Kidney glomerular epithelial cell (primary cell): ENCODE results near the gene PRSS36.
A peak's percentile ranks its signal among the peaks of the same experiment; 100 is the strongest.
"Not testable (repeated sequence)": the region's sequence is repeated elsewhere in the genome, so short reads cannot be mapped to it uniquely, and the experiment has no call there.

Experiments used
- DNase-seq: peaks from one replicate; lab custom pipeline; 2025; lab: John Stamatoyannopoulos, UW

The PRSS36 gene

GRCh38 chr16:31120129-31120528 is 29.7 kb downstream of the PRSS36 start:
- no peak for DNase-seq

DNA sequence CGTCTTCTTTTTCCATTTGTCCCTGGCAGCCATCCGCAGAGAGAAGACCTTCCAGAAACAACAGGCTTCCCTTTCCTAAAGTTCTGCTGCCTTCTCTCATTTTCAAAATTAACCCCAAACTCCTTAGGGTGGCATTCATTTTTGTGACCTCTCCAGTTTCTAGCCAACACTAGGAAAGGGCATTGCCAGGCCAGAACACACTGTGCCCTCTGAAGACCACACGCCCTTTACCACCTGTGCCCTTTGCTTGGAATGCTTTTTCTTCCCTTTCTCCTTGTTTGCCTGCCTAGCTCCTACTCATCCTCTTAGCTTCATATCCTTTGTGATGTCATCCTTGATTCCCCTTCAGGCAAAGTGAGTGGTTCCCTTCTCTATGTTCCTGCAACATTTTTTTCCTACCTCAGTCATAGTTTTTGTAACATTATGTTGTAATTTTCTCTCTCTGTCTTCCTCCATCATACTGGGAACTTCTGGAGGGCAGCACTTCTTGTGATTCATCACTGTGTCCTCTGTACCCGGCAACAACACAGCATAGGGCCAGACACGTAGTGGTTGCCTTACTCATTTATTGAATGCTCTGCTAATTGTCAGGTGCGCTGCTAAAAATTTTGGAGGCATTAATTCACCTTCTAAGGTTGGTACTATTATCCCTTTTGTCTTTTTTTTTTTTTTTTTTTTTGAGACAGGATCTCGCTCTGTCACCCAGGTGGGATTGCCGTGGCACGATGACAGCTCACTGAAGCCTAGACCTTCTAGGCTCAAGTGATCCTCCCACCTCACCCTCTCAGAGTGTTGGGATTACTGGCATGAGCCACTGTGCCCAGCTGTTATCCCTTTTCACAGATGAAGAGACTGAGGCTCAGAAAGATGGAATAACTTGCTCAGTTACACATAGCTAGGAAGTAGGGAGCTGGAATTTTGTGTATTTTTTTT is 31.4 kb downstream of the PRSS36 start:
- DNase-seq, result peak; percentile 34

DNA sequence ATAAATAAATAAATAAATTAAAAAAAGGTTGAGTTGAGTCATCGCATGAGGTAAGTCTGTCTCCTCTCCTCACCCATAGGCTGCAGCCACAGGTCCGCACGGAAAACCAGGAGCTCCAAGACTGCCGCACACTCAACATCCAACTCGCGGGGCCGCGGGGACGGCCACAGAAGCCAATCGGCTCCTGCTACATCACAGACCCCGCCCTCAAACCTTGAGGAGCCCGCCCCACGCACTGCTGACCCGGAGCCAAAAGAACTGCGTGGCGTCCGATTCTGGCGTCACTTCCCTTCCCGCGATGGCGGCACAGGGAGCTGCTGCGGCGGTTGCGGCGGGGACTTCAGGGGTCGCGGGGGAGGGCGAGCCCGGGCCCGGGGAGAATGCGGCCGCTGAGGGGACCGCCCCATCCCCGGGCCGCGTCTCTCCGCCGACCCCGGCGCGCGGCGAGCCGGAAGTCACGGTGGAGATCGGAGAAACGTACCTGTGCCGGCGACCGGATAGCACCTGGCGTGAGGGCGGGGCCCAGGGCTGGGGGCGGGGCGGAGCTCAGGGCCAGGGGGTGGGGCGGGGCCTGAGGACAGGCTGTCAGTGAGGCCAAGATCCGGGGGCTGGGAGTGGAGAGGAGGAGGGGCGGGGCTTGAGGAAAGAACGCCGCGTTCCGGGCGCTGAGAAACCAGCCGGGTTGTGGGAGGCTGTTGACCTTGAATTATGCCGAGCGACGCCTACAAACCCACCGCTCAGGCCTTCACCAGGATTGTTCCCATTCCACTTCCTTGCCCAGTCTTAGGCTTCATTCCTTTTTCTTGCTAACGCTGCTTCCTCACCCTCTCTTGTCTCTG is 32.3 kb downstream of the PRSS36 start, which contains the start of gene KAT8:
TSS of gene KAT8 (plus strand) at position 281 of the 839 bp plus-strand sequence. CDS start at position 299, 18 bp downstream.
- peak; percentile 96 for DNase-seq

- no peak for DNase-seq
Observed at GRCh38 chr16:31114468-31114867, 35.4 kb downstream of the PRSS36 start.

DNA sequence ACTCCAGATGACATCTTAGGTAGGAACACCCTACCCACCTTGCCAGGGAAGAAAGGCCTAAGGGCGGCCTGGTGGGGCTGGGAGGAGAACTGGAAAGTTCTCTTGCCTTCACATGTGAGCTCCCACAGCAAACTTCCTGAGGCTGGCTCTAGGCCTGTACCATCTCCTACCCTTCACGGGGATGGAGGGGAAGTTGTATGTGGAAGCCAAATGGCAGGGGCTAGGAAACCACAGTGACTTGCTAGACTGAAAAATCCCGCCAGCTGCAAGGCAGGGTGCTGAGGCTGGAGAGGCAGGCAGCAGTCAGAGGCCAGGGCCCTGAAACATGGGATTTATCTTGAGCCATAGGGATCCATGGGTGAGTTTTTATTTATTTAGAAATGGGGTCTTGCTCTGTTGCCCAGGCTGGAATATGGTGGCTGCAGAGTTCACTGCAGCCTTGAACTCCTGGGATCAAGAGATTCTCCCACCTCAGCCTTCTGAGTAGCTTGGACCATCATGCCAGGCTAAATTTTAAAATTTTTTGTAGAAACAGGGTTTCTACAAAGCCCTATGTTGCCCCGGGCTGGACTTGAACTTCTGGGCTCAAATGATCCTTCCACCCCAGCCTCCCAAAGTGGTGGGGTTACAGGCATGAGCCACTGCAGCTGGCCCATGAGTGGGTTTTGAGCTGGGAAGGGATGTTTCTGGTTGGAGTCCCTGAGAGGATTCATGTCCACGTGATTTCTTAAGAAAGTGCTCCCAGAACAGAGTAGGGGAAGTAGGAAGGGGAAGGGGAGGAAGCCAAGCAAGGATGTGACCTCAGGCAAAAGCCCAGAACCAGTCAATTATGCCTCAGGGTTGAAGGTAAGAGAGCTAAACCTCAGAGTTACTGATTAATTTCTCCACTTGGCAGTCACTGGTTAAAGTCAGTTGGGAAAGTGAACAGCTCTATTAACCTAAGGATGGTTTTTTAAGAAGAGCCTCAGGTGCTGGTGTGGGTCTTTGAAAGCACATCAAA is 36.4 kb downstream of the PRSS36 start:
- peak; percentile 50 for DNase-seq

- no peak for DNase-seq
Observed at GRCh38 chr16:31112711-31113110, 37.2 kb downstream of the PRSS36 start.

GRCh38 chr16:31111881-31112466 is 37.9 kb downstream of the PRSS36 start:
- DNase-seq, result no peak

DNA sequence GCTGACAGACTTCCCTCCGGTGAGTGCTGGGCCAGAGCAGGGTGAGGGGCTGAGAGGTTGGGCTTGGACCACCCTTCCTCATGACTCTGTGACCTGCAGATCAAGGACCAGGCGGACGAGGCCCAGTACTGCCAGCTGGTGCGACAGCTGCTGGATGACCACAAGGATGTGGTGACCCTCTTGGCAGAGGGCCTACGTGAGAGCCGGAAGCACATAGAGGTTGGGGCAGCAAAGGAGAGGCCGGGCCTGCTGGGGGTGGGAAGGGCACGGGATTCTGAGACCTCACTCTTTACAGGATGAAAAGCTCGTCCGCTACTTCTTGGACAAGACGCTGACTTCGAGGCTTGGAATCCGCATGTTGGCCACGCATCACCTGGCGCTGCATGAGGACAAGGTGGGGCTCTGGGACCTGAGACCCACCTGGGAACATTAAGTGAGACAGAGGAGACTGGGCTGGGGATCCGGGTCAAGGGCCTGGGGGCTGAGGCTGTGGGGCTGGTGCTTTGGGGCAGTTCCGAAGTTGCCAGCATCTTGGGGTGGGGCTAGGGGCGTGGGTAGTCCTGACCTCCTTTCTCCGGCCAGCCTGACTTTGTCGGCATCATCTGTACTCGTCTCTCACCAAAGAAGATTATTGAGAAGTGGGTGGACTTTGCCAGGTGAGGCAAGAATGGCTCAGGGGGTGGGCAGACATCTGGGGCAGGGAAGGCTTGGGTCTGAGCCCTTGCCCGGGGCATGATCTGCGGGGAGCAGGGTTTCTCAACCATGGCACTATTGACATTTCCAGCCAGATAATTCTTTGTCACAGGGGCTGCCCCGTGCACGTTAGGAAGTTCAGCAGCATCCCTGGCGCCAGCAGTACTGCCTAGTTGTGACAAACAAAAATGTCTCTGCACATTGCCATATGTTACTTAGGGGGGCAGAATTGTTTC is 39.5 kb downstream of the PRSS36 start:
- no peak for DNase-seq

DNA sequence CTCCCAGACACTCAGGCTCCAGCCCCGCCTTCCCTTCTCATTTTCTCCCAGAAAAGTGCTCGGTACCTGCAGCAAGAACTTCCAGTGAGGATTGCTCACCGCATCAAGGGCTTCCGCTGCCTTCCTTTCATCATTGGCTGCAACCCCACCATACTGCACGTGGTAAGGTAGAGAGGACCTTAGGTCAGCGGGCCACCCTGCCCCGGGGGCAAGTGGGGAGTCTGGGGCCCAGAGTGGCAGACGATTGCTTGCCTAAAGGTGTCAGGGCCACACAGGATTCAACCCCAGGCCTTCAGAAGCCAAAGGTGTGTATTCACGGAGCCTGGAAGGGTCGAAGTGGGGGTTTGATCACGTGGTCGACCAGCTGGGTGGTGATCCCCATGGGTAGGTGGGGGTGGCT is 40.2 kb downstream of the PRSS36 start:
- no peak for DNase-seq

GRCh38 chr16:31108794-31109558 is 40.9 kb downstream of the PRSS36 start:
- DNase-seq, result no peak

DNA sequence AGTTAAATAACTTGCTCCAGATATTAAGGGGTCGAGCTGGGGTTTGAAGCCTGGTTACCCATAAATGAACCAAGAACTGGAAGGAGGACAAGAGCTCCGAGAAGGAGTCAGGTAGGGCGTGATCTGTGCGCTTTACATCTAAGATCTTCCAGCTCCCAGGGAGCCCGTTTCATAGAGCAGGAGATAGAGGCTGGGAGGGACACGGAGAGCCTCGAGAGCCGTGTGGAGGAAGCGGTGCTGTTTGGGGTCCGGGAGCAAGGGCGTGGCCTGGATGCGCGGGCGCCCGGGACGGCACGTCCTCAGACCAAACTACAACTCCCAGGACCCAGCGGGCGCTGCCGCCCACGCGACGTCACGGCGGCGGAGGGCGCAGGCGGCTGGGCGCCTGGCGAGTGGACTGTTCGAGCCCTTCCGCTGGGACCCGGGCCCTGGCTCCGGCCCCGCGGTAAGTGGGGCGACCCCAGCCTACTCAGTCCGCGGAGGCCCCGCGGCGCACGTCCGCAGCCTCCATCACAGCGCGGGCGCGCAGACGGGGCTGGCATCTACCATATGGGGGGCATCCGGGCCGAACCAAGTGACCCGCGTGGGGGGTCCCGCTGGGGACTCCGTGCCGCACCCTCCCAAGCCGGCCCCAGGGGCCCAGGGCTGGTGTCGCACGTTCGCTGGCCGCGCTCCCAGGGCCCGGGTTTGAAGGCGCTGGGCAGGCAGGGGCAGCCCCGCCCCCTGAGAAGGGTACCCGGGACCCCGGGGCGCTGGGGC is 41.7 kb downstream of the PRSS36 start, which contains the start of gene BCKDK:
TSS of gene BCKDK (plus strand) at position 352 of the 759 bp plus-strand sequence. CDS start 838 bp downstream, outside the sequence.
- peak; percentile 38 for DNase-seq

DNA sequence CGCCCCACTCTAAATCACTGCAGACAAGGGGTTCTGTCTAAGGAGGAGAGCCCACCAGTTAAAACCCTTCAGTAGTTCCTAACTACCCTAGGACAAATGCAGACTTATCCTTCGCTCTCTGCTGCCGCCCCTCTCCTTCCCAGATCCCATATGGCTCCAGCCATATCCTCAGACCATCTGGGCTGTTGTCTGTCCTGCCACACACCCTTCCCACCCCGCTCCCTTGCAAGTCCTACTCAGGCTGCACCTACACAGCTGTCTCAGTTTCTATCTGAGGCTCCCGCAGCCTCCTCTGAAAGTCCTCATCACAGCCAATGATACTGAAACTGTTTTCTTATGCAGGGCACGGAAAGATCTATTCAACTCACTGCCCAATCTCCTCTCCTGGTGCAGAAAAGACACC is 42.4 kb downstream of the PRSS36 start:
- DNase-seq, result no peak

DNA sequence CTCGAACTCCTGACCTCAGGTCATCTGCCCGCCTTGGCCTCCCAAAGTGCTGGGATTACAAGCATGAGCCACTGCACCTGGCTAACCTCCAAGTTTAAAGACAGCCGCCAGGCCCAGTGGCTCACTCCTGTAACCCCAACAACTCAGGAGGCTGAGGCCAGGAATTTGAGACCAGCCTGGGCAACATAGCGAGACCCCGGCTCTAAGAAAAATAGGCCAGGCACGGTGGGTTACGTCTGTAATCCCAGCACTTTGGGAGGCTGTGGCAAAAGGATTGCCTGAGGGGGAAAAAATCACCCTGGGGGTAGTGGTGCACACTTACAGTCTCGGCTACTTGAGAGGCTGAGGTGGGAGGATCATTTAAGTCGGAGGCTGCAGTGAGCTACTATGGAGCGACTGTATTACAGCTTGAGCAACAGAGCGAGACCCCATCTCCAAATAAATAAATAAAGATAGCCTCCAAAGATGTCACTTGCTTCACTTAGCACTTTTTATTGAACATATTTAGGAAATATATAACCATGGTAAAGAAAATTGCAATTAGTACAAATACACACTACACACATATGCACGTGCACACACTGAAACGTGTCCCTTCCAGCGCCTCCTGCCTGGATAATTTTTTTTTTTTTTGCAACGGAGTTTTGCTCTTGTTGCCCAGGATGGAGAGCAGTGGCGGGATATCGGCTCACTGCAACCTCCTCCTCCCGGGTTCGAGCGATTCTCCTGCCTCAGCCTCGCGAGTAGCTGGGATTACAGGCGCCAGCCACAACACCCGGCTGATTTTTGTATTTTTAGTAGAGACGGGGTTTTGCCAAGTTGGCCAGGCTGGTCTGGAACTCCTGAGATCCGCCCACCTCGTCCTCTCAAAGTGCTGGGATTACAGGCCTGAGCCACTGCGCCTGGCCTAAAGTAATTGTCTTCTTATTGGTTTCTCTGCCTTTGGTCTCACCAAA is 43.1 kb downstream of the PRSS36 start:
- DNase-seq, result no peak

DNA sequence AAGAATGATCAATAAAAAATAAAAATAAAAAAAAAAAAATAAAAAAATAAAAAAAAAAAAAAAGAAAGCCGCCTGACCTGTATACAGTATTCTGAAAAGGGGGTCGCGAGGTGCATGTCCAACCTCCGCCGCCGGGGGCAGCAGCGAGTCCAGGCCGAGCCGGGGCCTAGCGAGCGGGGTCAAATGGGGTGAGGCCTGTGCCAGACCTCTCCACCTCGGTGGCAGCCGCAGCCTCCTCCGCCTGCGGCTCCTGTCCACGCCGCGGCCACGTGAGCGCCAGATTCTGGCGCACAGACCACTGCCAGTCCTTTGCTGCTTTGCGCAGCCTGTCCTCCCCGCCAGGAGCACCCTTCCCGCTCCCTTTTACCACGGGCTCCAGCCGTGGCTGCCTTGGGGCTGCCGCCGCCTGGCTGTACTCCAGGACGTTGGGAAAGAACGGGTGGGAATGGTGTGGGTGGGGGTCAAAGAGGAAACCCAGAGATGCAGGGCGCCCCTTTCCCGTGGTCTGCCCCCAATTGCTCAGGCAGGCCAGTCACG is 44.1 kb downstream of the PRSS36 start:
- DNase-seq, result peak; percentile 19

DNA sequence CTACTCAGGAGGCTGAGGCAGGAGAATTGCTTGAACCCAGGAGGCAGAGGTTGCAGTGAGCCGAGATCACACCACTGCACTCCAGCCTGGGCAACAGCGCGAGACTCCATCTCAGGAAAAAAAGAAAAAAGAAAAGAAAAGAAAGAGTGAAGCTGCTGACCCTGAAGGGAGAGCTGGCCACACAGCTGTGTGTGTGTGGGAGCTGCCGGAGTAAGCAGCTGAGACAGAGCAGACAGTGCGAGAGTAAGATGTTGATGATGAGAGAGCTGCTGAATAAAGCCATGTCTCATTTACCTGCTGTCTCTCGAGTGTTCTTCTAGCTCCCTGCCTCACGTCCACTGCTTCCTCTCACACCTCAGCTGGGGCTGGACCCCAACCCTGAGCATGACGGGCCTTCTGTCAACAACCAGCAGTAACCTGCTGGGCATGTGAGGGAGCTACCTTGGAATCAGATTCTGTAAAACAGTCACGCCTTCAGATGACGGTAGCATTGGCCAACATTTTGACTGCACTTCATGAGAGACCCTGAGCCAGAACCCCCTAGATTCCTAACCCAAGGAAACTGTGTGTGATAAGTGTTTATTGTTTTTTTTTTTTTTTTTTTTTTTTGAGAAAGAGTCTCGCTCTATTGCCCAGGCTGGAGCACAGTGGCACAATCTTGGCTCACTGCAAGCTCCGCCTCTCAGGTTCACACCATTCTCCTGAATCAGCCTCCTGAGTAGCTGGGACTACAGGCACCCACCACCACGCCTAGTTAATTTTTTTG is 48.8 kb downstream of the PRSS36 start:
- not testable (repeated sequence) for DNase-seq
